Mesodermal cell (in vitro differentiated cells): ENCODE measurements around the gene KATNB1.

Source experiments
- H3K27ac ChIP-seq: 2 replicates; pipeline ENCODE4 v1.7.0; 2013; ENCODE audit warnings: mild to moderate bottlenecking, low read depth, low read length, moderate library complexity; ENCODE audit not compliant: severe bottlenecking
- H3K36me3 ChIP-seq: 2 replicates; pipeline ENCODE4 v1.7.1; 2013; ENCODE audit warnings: mild to moderate bottlenecking, low read length, moderate library complexity; ENCODE audit not compliant: control insufficient read depth, insufficient read depth
- H3K4me1 ChIP-seq: one replicate; pipeline ENCODE4 v1.7.1; 2013; ENCODE audit warnings: mild to moderate bottlenecking, low read length; ENCODE audit not compliant: insufficient read depth, control insufficient read depth, poor library complexity, severe bottlenecking
- H3K4me3 ChIP-seq: 2 replicates; pipeline ENCODE4 v1.7.0; 2013; ENCODE audit warnings: low read length, control low read depth, mild to moderate bottlenecking; ENCODE audit not compliant: insufficient read depth, poor library complexity, severe bottlenecking; ENCODE audit errors: extremely low read depth
- H3K9me3 ChIP-seq: 2 replicates; pipeline ENCODE4 v1.7.1; 2013; ENCODE audit warnings: mild to moderate bottlenecking, low read length, moderate library complexity; ENCODE audit not compliant: control insufficient read depth
- WGBS, 2 experiments: methylation state at CpG; one replicate each; pipeline ENCODE4 v1.1.5; 2013; ENCODE audit warnings: missing lambda C conversion rate in 2 of 2; ENCODE audit not compliant: insufficient coverage in 2 of 2; 5-methylcytosine and 5-hydroxymethylcytosine counted together

KATNB1 gene

GRCh38 chr16:57764341-57765159, 29.0 kb downstream of the KATNB1 start:
- peaks cover 4% of the 10 kb centered on the region for H3K4me1 ChIP-seq
- no peaks in the 10 kb centered on the region for H3K9me3 ChIP-seq
- 73 to 77% methylated on average over 3 to 6 of the region's 6 CpGs for WGBS, 2 experiments
- H3K4me3 ChIP-seq: no peak overlapping the region
- H3K27ac ChIP-seq: peak overlapping the region; percentile 77
- peaks cover 81% of the 10 kb centered on the region for H3K36me3 ChIP-seq

GRCh38 chr16:57765160-57765728, 29.7 kb downstream of the KATNB1 start:
- 95 to 96% methylated on average over 9 to 12 of the region's 17 CpGs for WGBS, 2 experiments
- Histone ChIP-seq H3K4me1 (peaks cover 4% of the 10 kb centered on the region), H3K9me3 (no peaks in the 10 kb centered on the region), H3K4me3 (no peak overlapping the region), H3K27ac (no peak overlapping the region), H3K36me3 (peaks cover 82% of the 10 kb centered on the region)

GRCh38 chr16:57766714-57767348, 31.3 kb downstream of the KATNB1 start:
- peaks cover 84% of the 10 kb centered on the region for H3K36me3 ChIP-seq
- no peaks in the 10 kb centered on the region for H3K9me3 ChIP-seq
- 92 to 96% methylated on average over 15 of the region's 15 CpGs for WGBS, 2 experiments
- H3K27ac ChIP-seq: no peak overlapping the region
- no peak overlapping the region for H3K4me3 ChIP-seq
- peaks cover 4% of the 10 kb centered on the region for H3K4me1 ChIP-seq

- H3K4me1 ChIP-seq: peaks cover 5% of the 10 kb centered on the region
- 96 to 97% methylated on average over 17 to 22 of the region's 22 CpGs for WGBS, 2 experiments
- no peak overlapping the region for H3K4me3 ChIP-seq
- H3K27ac ChIP-seq: no peak overlapping the region
- H3K9me3 ChIP-seq: no peaks in the 10 kb centered on the region
- peaks cover 81% of the 10 kb centered on the region for H3K36me3 ChIP-seq
These were observed 34.1 kb downstream of the KATNB1 start for GRCh38 chr16:57769541-57770145.

GRCh38 chr16:57770361-57770760, 34.8 kb downstream of the KATNB1 start:
- WGBS, 2 experiments: 95 to 98% methylated on average over 9 to 13 of the region's 15 CpGs
- H3K36me3 ChIP-seq: peaks cover 79% of the 10 kb centered on the region
- H3K27ac ChIP-seq: no peak overlapping the region
- no peaks in the 10 kb centered on the region for H3K9me3 ChIP-seq
- H3K4me1 ChIP-seq: peaks cover 12% of the 10 kb centered on the region
- no peak overlapping the region for H3K4me3 ChIP-seq

GRCh38 chr16:57771141-57771785, 35.7 kb downstream of the KATNB1 start:
- Histone ChIP-seq H3K4me3 (no peak overlapping the region), H3K27ac (no peak overlapping the region), H3K36me3 (peaks cover 71% of the 10 kb centered on the region), H3K4me1 (peaks cover 19% of the 10 kb centered on the region), H3K9me3 (no peaks in the 10 kb centered on the region)
- WGBS, 2 experiments: 96% methylated on average over 23 to 25 of the region's 26 CpGs

GRCh38 chr16:57773019-57773418, 37.4 kb downstream of the KATNB1 start:
- Histone ChIP-seq H3K36me3 (peaks cover 65% of the 10 kb centered on the region), H3K4me1 (peaks cover 19% of the 10 kb centered on the region), H3K9me3 (no peaks in the 10 kb centered on the region), H3K27ac (no peak overlapping the region), H3K4me3 (no peak overlapping the region)
- 88 to 96% methylated on average over 8 to 11 of the region's 11 CpGs for WGBS, 2 experiments

GRCh38 chr16:57773655-57774295, 38.2 kb downstream of the KATNB1 start:
- peaks cover 65% of the 10 kb centered on the region for H3K36me3 ChIP-seq
- H3K4me1 ChIP-seq: peaks cover 19% of the 10 kb centered on the region
- no peak overlapping the region for H3K4me3 ChIP-seq
- no peaks in the 10 kb centered on the region for H3K9me3 ChIP-seq
- WGBS, 2 experiments: 92 to 93% methylated on average over 7 to 9 of the region's 11 CpGs
- H3K27ac ChIP-seq: no peak overlapping the region

GRCh38 chr16:57774705-57775285, 39.2 kb downstream of the KATNB1 start:
- Histone ChIP-seq H3K27ac (no peak overlapping the region), H3K36me3 (peaks cover 64% of the 10 kb centered on the region), H3K4me1 (peaks cover 19% of the 10 kb centered on the region), H3K4me3 (no peak overlapping the region), H3K9me3 (no peaks in the 10 kb centered on the region)
- WGBS, 2 experiments: 77 to 79% methylated on average over 7 to 9 of the region's 12 CpGs
